ENCODE data around the gene B3GNT3.

The B3GNT3 gene

GRCh38 chr19:17843292-17843827, 48.4 kb downstream of the B3GNT3 start:
- Histone ChIP-seq H3K27ac (ENCODE audit: low read length) (no peak overlapping the region), H3K4me3 (ENCODE audit: low read length) (no peak overlapping the region), H3F3A (ENCODE audit: insufficient read depth, low read length) (0 out of 2 replicates have a peak, but pooled peaks cover 6% of the 10 kb centered on the region), H3K36me3 (replicated peaks; ENCODE audit: insufficient read depth, low read length) (no peaks in the 10 kb centered on the region), H2AFZ (ENCODE audit: low read length) (no peak overlapping the region), H3K9me2 (replicated peaks; ENCODE audit: insufficient read depth, low read length) (no peaks in the 10 kb centered on the region), H4K20me1 (ENCODE audit: insufficient read depth, low read length) (no peaks in the 10 kb centered on the region), H3K27me3 (replicated peaks; ENCODE audit: insufficient read depth, low read length) (no peaks in the 10 kb centered on the region), H3K79me2 (ENCODE audit: low read length) (no peaks in the 10 kb centered on the region), H3K9ac (ENCODE audit: low read length) (no peak overlapping the region), H3K4me1 (ENCODE audit: low read length) (peaks cover 5% of the 10 kb centered on the region), H3K9me3 (replicated peaks; ENCODE audit: insufficient read depth, low read length) (no peaks in the 10 kb centered on the region), H3K4me2 (ENCODE audit: low read depth, low read length) (no peak overlapping the region)
- TF ChIP-seq, protein P1, sequence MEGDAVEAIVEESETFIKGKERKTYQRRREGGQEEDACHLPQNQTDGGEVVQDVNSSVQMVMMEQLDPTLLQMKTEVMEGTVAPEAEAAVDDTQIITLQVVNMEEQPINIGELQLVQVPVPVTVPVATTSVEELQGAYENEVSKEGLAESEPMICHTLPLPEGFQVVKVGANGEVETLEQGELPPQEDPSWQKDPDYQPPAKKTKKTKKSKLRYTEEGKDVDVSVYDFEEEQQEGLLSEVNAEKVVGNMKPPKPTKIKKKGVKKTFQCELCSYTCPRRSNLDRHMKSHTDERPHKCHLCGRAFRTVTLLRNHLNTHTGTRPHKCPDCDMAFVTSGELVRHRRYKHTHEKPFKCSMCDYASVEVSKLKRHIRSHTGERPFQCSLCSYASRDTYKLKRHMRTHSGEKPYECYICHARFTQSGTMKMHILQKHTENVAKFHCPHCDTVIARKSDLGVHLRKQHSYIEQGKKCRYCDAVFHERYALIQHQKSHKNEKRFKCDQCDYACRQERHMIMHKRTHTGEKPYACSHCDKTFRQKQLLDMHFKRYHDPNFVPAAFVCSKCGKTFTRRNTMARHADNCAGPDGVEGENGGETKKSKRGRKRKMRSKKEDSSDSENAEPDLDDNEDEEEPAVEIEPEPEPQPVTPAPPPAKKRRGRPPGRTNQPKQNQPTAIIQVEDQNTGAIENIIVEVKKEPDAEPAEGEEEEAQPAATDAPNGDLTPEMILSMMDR (IDR thresholded peaks at IDR 0.05; ENCODE audit: low read length), result no peak
- TF ChIP-seq EZH2phosphoT487 (IDR thresholded peaks at IDR 0.05; ENCODE audit: low read length) (no peak), EZH2 (optimal IDR thresholded peaks at IDR 0.05; ENCODE audit: low read depth, low read length) (no peak)
- DNase-seq, result no peak

DNA sequence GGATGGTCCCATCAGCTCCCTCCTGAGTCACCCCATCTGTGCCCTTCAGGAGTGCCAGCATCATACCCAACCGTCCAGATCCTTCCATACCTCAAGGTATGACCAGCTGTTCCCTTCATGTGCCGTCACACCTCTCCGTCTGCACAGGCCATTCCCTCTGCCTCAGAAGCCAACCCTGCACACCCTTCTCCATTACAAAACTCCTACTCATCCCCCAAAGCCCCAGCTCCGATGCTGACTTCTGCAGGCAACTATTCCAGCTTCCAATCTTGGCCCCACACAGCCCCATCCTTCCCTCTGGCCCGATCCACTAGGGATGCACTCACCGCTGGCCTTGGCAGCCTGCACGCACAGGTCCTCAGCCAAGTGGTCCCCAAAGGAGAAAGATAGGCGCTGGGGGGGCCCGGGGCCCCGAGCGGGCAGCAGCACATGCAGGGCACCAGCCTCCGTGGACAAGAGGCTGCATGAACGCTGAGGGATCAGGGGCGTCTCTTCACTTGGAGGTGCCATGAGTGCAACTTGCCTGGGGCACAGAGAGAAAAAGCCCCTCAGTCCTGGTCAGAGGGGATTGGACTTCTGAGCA, 49.1 kb downstream of the B3GNT3 start:
- TF ChIP-seq EZH2phosphoT487 (IDR thresholded peaks at IDR 0.05; ENCODE audit: low read length), result no peak
- TF ChIP-seq, protein P1 (IDR thresholded peaks at IDR 0.05; ENCODE audit: low read length), result no peak
- TF ChIP-seq EZH2 (optimal IDR thresholded peaks at IDR 0.05; ENCODE audit: low read depth, low read length), result no peak
- H3K9me3 ChIP-seq (replicated peaks; ENCODE audit: insufficient read depth, low read length), result no peaks in the 10 kb centered on the region

GRCh38 chr19:17846146-17846545, 51.2 kb downstream of the B3GNT3 start:
- Histone ChIP-seq H3K36me3 (replicated peaks; ENCODE audit: insufficient read depth, low read length) (no peaks in the 10 kb centered on the region), H3K4me1 (ENCODE audit: low read length) (peaks cover 14% of the 10 kb centered on the region), H3K4me3 (ENCODE audit: low read length) (no peak overlapping the region), H2AFZ (ENCODE audit: low read length) (no peak overlapping the region), H3K27ac (ENCODE audit: low read length) (no peak overlapping the region), H3K27me3 (replicated peaks; ENCODE audit: insufficient read depth, low read length) (no peaks in the 10 kb centered on the region), H3K4me2 (ENCODE audit: low read depth, low read length) (no peak overlapping the region), H3K79me2 (ENCODE audit: low read length) (no peaks in the 10 kb centered on the region), H3K9ac (ENCODE audit: low read length) (no peak overlapping the region), H3K9me2 (replicated peaks; ENCODE audit: insufficient read depth, low read length) (no peaks in the 10 kb centered on the region), H4K20me1 (ENCODE audit: insufficient read depth, low read length) (no peaks in the 10 kb centered on the region), H3K9me3 (replicated peaks; ENCODE audit: insufficient read depth, low read length) (no peaks in the 10 kb centered on the region), H3F3A (ENCODE audit: insufficient read depth, low read length) (peaks cover 6% of the 10 kb centered on the region; the same call in 1 of the 2 replicates)
- DNase-seq, result no peak
- TF ChIP-seq EZH2phosphoT487 (IDR thresholded peaks at IDR 0.05; ENCODE audit: low read length), result no peak
- TF ChIP-seq, protein P1 (IDR thresholded peaks at IDR 0.05; ENCODE audit: low read length), result no peak
- TF ChIP-seq EZH2 (optimal IDR thresholded peaks at IDR 0.05; ENCODE audit: low read depth, low read length), result no peak

More for the DNA sequence above, 49.1 kb downstream of the B3GNT3 start:
- Histone ChIP-seq H3K4me1 (ENCODE audit: low read length) (peaks cover 5% of the 10 kb centered on the region), H3K4me2 (ENCODE audit: low read depth, low read length) (no peak overlapping the region), H3K9ac (ENCODE audit: low read length) (no peak overlapping the region), H3K27ac (ENCODE audit: low read length) (no peak overlapping the region), H3K27me3 (replicated peaks; ENCODE audit: insufficient read depth, low read length) (no peaks in the 10 kb centered on the region), H3K9me2 (replicated peaks; ENCODE audit: insufficient read depth, low read length) (no peaks in the 10 kb centered on the region), H3K79me2 (ENCODE audit: low read length) (no peaks in the 10 kb centered on the region), H2AFZ (ENCODE audit: low read length) (no peak overlapping the region), H3K4me3 (ENCODE audit: low read length) (no peak overlapping the region), H3K36me3 (replicated peaks; ENCODE audit: insufficient read depth, low read length) (no peaks in the 10 kb centered on the region), H4K20me1 (ENCODE audit: insufficient read depth, low read length) (no peaks in the 10 kb centered on the region), H3F3A (ENCODE audit: insufficient read depth, low read length) (0 out of 2 replicates have a peak, but pooled peaks cover 6% of the 10 kb centered on the region)
- DNase-seq, result no peak

Data from MM.1S (cell line).